ENCODE data around the gene B3GAT2. TPM values are rescaled to one million over a fixed set of nuclear protein-coding genes. Genes with fewer than 3 reads are reported as not detected.

Gene B3GAT2, protein sequence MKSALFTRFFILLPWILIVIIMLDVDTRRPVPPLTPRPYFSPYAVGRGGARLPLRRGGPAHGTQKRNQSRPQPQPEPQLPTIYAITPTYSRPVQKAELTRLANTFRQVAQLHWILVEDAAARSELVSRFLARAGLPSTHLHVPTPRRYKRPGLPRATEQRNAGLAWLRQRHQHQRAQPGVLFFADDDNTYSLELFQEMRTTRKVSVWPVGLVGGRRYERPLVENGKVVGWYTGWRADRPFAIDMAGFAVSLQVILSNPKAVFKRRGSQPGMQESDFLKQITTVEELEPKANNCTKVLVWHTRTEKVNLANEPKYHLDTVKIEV
- 0.66 TPM for polyA plus RNA-seq (2013, experiment 1 of 2)
- 0.61 TPM for polyA plus RNA-seq (2013, experiment 2 of 2)

DNA sequence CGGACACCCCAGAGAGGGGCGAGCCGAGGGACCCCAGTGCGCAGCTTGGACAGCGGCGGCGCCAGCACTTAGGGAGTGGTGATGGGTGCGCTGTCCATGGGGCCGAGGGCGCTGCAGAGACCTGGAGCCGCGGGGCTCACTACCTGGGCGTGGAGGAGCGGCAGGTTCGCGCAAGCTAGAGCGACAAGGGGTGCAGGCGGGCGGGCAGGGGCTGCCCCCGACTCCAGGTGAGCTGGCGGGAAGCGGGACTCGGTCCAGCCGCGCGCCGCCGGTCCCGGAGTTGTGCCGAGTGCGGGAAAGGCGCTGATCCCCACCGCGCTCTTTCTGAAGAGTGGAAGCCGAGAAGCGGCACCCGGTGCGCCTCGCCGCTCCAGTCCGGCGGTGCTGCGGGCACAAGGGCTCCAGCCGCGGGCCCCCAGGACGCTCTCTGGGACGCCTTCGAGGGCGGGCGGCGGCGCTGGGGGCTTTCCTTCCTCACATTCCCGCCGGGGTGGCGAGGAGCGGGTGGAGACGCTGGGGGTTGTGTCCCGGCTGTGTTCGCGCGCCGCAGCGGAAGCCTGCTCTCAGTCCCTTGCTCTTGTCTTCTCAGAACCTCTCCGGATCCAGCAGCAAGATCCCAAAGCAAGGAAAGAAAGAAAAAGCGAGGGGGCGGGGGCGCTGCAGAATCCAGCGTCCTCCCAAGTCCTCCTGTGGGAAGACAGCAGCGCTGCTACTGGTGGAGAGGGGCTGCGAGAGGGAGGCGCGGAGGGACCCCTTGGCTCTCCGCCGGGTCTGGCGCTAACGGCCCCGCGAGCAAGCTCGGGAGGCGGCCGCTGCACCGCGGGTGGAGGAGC is at the start of gene B3GAT2:
Gene B3GAT2, minus strand, starts transcription at position 610 of the 833 bp plus-strand sequence. CDS start 631 bp downstream, outside the sequence.
- H2BK12ac ChIP-seq (ENCODE audit: low read length) = no peak within 1 kb of the TSS
- peaks cover 3 to 13% of the 10 kb centered on the region in 2 donors for H3K4me1 ChIP-seq (ENCODE audit: control insufficient read depth in 2 of 2, insufficient read depth in 1 of 2, low read depth in 1 of 2, low read length in 2 of 2)
- H4K8ac ChIP-seq (ENCODE audit: low read depth, low read length) = no peak within 1 kb of the TSS
- peak within 1 kb of the TSS; percentile 73 for H3K23ac ChIP-seq (ENCODE audit: low read depth, low read length, poor library complexity)
- peak within 1 kb of the TSS; percentile 84 for H3K9ac ChIP-seq (ENCODE audit: low read depth, low read length, poor library complexity)
- no peak within 1 kb of the TSS for H4K91ac ChIP-seq (ENCODE audit: low read depth, low read length, poor library complexity)
- no CpG with 5 or more reads among the region's 83 CpGs for WGBS, 2 donors (ENCODE audit: extremely low coverage in 2 of 2, insufficient read length in 2 of 2, insufficient replicate concordance in 1 of 2)
- no peak within 1 kb of the TSS for H3K27ac ChIP-seq (replicated peaks; ENCODE audit: low read length)
- peak within 1 kb of the TSS; percentile 58 for H2BK15ac ChIP-seq (ENCODE audit: low read length)
- H2AFZ ChIP-seq (ENCODE audit: low read length) = peak within 1 kb of the TSS; percentile 99
- peak within 1 kb of the TSS; percentile 53 to 77 for H3K4me3 ChIP-seq (ENCODE audit: low read length in 2 of 2)
- no peaks in the 10 kb centered on the region for H3K79me1 ChIP-seq (ENCODE audit: low read depth, low read length)
- no peak within 1 kb of the TSS for H2AK5ac ChIP-seq (ENCODE audit: low read depth, low read length)
- no peak within 1 kb of the TSS for H2BK120ac ChIP-seq (ENCODE audit: low read depth, low read length)
- H3K36me3 ChIP-seq (replicated peaks in 1 of 2; ENCODE audit: control insufficient read depth in 2 of 2, insufficient read depth in 2 of 2, low read length in 2 of 2) = no peaks in the 10 kb centered on the region
- no peak within 1 kb of the TSS for H3K14ac ChIP-seq (ENCODE audit: low read length)
- peak within 1 kb of the TSS; percentile 42 for H2BK5ac ChIP-seq (ENCODE audit: low read length)
- no peaks in the 10 kb centered on the region for H3K9me3 ChIP-seq (replicated peaks in 1 of 2; ENCODE audit: control insufficient read depth in 2 of 2, insufficient read depth in 1 of 2, low read depth in 1 of 2, low read length in 2 of 2)
- DNase-seq (ENCODE audit: low spot score) = peak; percentile 50
- H3K18ac ChIP-seq (ENCODE audit: low read length) = peak within 1 kb of the TSS; percentile 76
- peaks cover 0 to 96% (median 32%) of the 10 kb centered on the region in 3 experiments for H3K27me3 ChIP-seq (ENCODE audit: control insufficient read depth in 3 of 3, insufficient read depth in 3 of 3, low read depth in 1 of 3, low read length in 3 of 3)
- peak within 1 kb of the TSS; percentile 23 for H3K4ac ChIP-seq (ENCODE audit: low read length)
- H3K4me2 ChIP-seq (ENCODE audit: insufficient read depth, low read length, poor library complexity, severe bottlenecking) = peak within 1 kb of the TSS; percentile 98

GRCh38 chr6:70998148-70998547 is 41.3 kb upstream of the B3GAT2 start:
- H2AK5ac ChIP-seq (ENCODE audit: low read depth, low read length) = no peak overlapping the region
- H3K23ac ChIP-seq (ENCODE audit: low read depth, low read length, poor library complexity) = no peak overlapping the region
- H3K4me3 ChIP-seq (ENCODE audit: low read length in 2 of 2) = no peak overlapping the region
- no peak overlapping the region for H2BK12ac ChIP-seq (ENCODE audit: low read length)
- WGBS, 2 donors (ENCODE audit: extremely low coverage in 2 of 2, insufficient read length in 2 of 2, insufficient replicate concordance in 1 of 2) = no CpG with 5 or more reads among the region's 4 CpGs
- no peaks in the 10 kb centered on the region for H3K27me3 ChIP-seq (ENCODE audit: control insufficient read depth in 3 of 3, insufficient read depth in 3 of 3, low read depth in 1 of 3, low read length in 3 of 3)
- no peak overlapping the region for H3K27ac ChIP-seq (replicated peaks; ENCODE audit: low read length)
- H3K4me1 ChIP-seq (ENCODE audit: control insufficient read depth in 2 of 2, insufficient read depth in 1 of 2, low read depth in 1 of 2, low read length in 2 of 2) = peaks cover 0 to 3% of the 10 kb centered on the region in 2 donors
- no peak for DNase-seq (ENCODE audit: low spot score)
- no peaks in the 10 kb centered on the region for H3K9me3 ChIP-seq (replicated peaks in 1 of 2; ENCODE audit: control insufficient read depth in 2 of 2, insufficient read depth in 1 of 2, low read depth in 1 of 2, low read length in 2 of 2)
- H2BK15ac ChIP-seq (ENCODE audit: low read length) = no peak overlapping the region
- H3K36me3 ChIP-seq (replicated peaks in 1 of 2; ENCODE audit: control insufficient read depth in 2 of 2, insufficient read depth in 2 of 2, low read length in 2 of 2) = no peaks in the 10 kb centered on the region
- no peak overlapping the region for H4K91ac ChIP-seq (ENCODE audit: low read depth, low read length, poor library complexity)
- no peak overlapping the region for H2BK120ac ChIP-seq (ENCODE audit: low read depth, low read length)
- no peak overlapping the region for H3K4me2 ChIP-seq (ENCODE audit: insufficient read depth, low read length, poor library complexity, severe bottlenecking)
- H4K8ac ChIP-seq (ENCODE audit: low read depth, low read length) = no peak overlapping the region
- no peak overlapping the region for H3K14ac ChIP-seq (ENCODE audit: low read length)
- H2BK5ac ChIP-seq (ENCODE audit: low read length) = peak overlapping the region; percentile 75
- peak overlapping the region; percentile 71 for H2AFZ ChIP-seq (ENCODE audit: low read length)
- H3K18ac ChIP-seq (ENCODE audit: low read length) = no peak overlapping the region
- no peaks in the 10 kb centered on the region for H3K79me1 ChIP-seq (ENCODE audit: low read depth, low read length)
- H3K4ac ChIP-seq (ENCODE audit: low read length) = no peak overlapping the region
- no peak overlapping the region for H3K9ac ChIP-seq (ENCODE audit: low read depth, low read length, poor library complexity)

DNA sequence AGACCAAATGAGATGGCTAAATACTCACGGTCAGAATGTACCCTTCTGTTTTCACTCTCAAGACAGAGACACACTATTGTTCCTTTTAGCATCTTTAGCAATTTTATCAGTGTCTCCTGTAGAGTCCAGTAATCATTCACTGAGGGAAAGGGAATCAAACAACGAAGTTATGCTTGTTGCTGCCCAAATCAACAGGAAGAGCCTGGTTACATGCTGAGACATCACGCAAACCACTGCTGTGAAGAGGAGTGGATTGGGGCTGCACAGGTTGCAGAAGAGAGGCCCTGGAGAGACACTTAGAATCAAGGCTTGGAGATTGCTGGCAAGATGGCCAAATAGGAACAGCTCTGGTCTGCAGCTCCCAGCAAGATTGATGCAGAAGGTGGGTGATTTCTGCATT is 40.5 kb upstream of the B3GAT2 start:
- H3K9ac ChIP-seq (ENCODE audit: low read depth, low read length, poor library complexity) = no peak overlapping the region
- H3K23ac ChIP-seq (ENCODE audit: low read depth, low read length, poor library complexity) = no peak overlapping the region
- no peak overlapping the region for H3K27ac ChIP-seq (replicated peaks; ENCODE audit: low read length)
- no peaks in the 10 kb centered on the region for H3K9me3 ChIP-seq (replicated peaks in 1 of 2; ENCODE audit: control insufficient read depth in 2 of 2, insufficient read depth in 1 of 2, low read depth in 1 of 2, low read length in 2 of 2)
- no peak overlapping the region for H3K18ac ChIP-seq (ENCODE audit: low read length)
- H2BK15ac ChIP-seq (ENCODE audit: low read length) = no peak overlapping the region
- no peaks in the 10 kb centered on the region for H3K27me3 ChIP-seq (ENCODE audit: control insufficient read depth in 3 of 3, insufficient read depth in 3 of 3, low read depth in 1 of 3, low read length in 3 of 3)
- H3K14ac ChIP-seq (ENCODE audit: low read length) = no peak overlapping the region
- no peak overlapping the region for H2BK12ac ChIP-seq (ENCODE audit: low read length)
- H3K4me2 ChIP-seq (ENCODE audit: insufficient read depth, low read length, poor library complexity, severe bottlenecking) = no peak overlapping the region
- no CpG with 5 or more reads among the region's 3 CpGs for WGBS, 2 donors (ENCODE audit: extremely low coverage in 2 of 2, insufficient read length in 2 of 2, insufficient replicate concordance in 1 of 2)
- H3K4me3 ChIP-seq (ENCODE audit: low read length in 2 of 2) = no peak overlapping the region
- H2BK5ac ChIP-seq (ENCODE audit: low read length) = no peak overlapping the region
- DNase-seq (ENCODE audit: low spot score) = no peak
- no peaks in the 10 kb centered on the region for H3K79me1 ChIP-seq (ENCODE audit: low read depth, low read length)
- peaks cover 0 to 3% of the 10 kb centered on the region in 2 donors for H3K4me1 ChIP-seq (ENCODE audit: control insufficient read depth in 2 of 2, insufficient read depth in 1 of 2, low read depth in 1 of 2, low read length in 2 of 2)
- H4K8ac ChIP-seq (ENCODE audit: low read depth, low read length) = no peak overlapping the region
- no peak overlapping the region for H4K91ac ChIP-seq (ENCODE audit: low read depth, low read length, poor library complexity)
- no peak overlapping the region for H2BK120ac ChIP-seq (ENCODE audit: low read depth, low read length)
- H2AFZ ChIP-seq (ENCODE audit: low read length) = no peak overlapping the region
- no peaks in the 10 kb centered on the region for H3K36me3 ChIP-seq (replicated peaks in 1 of 2; ENCODE audit: control insufficient read depth in 2 of 2, insufficient read depth in 2 of 2, low read length in 2 of 2)
- no peak overlapping the region for H3K4ac ChIP-seq (ENCODE audit: low read length)
- H2AK5ac ChIP-seq (ENCODE audit: low read depth, low read length) = no peak overlapping the region

GRCh38 chr6:70996106-70996505 is 39.2 kb upstream of the B3GAT2 start:
- no CpG with 5 or more reads among the region's 1 CpG for WGBS, 2 donors (ENCODE audit: extremely low coverage in 2 of 2, insufficient read length in 2 of 2, insufficient replicate concordance in 1 of 2)

More at GRCh38 chr6:70996106-70996505, 39.2 kb upstream of the B3GAT2 start:
- Histone ChIP-seq H4K8ac (ENCODE audit: low read depth, low read length) (no peak overlapping the region), H3K36me3 (replicated peaks in 1 of 2; ENCODE audit: control insufficient read depth in 2 of 2, insufficient read depth in 2 of 2, low read length in 2 of 2) (no peaks in the 10 kb centered on the region), H2AFZ (ENCODE audit: low read length) (no peak overlapping the region), H3K4me3 (ENCODE audit: low read length in 2 of 2) (no peak overlapping the region), H2BK5ac (ENCODE audit: low read length) (no peak overlapping the region), H3K9ac (ENCODE audit: low read depth, low read length, poor library complexity) (no peak overlapping the region), H3K18ac (ENCODE audit: low read length) (no peak overlapping the region), H3K9me3 (replicated peaks in 1 of 2; ENCODE audit: control insufficient read depth in 2 of 2, insufficient read depth in 1 of 2, low read depth in 1 of 2, low read length in 2 of 2) (no peaks in the 10 kb centered on the region), H3K4me1 (ENCODE audit: control insufficient read depth in 2 of 2, insufficient read depth in 1 of 2, low read depth in 1 of 2, low read length in 2 of 2) (peaks cover 0 to 3% of the 10 kb centered on the region in 2 donors), H3K23ac (ENCODE audit: low read depth, low read length, poor library complexity) (no peak overlapping the region), H3K14ac (ENCODE audit: low read length) (no peak overlapping the region), H3K79me1 (ENCODE audit: low read depth, low read length) (no peaks in the 10 kb centered on the region), H3K27me3 (ENCODE audit: control insufficient read depth in 3 of 3, insufficient read depth in 3 of 3, low read depth in 1 of 3, low read length in 3 of 3) (no peaks in the 10 kb centered on the region), H2BK12ac (ENCODE audit: low read length) (no peak overlapping the region), H2AK5ac (ENCODE audit: low read depth, low read length) (no peak overlapping the region), H2BK120ac (ENCODE audit: low read depth, low read length) (no peak overlapping the region), H4K91ac (ENCODE audit: low read depth, low read length, poor library complexity) (no peak overlapping the region), H3K27ac (replicated peaks; ENCODE audit: low read length) (no peak overlapping the region), H3K4ac (ENCODE audit: low read length) (no peak overlapping the region), H2BK15ac (ENCODE audit: low read length) (no peak overlapping the region), H3K4me2 (ENCODE audit: insufficient read depth, low read length, poor library complexity, severe bottlenecking) (no peak overlapping the region)
- DNase-seq (ENCODE audit: low spot score) = no peak
